Mesothelial cell of epicardium (in vitro differentiated cells): ENCODE measurements around the gene CACNA1A. TPM values are rescaled to one million over a fixed set of nuclear protein-coding genes. Genes with fewer than 3 reads are reported as not detected.

Source experiments
- DNase-seq, 2 experiments: peaks; one replicate each; pipeline ENCODE4 v3.0.0; 2021; ENCODE audit warnings: low spot score in 2 of 2; ENCODE audit not compliant: unreplicated experiment in 2 of 2
- H3K27ac Mint-ChIP-seq: 2 replicates; pipeline ENCODE4 v1.8.0; 2021; ENCODE audit warnings: mixed read lengths
- H3K27me3 Mint-ChIP-seq: 2 replicates; pipeline ENCODE4 v1.8.0; 2021; ENCODE audit warnings: low read depth, mixed read lengths
- H3K36me3 Mint-ChIP-seq: 2 replicates; pipeline ENCODE4 v1.8.0; 2021; ENCODE audit warnings: mixed read lengths
- H3K4me1 Mint-ChIP-seq: 2 replicates; pipeline ENCODE4 v1.8.0; 2021; ENCODE audit warnings: mixed read lengths
- H3K4me3 Mint-ChIP-seq: 2 replicates; pipeline ENCODE4 v1.8.0; 2021; ENCODE audit warnings: mild to moderate bottlenecking, moderate library complexity, mixed read lengths
- H3K9me3 Mint-ChIP-seq: 2 replicates; pipeline ENCODE4 v1.8.0; 2021; ENCODE audit warnings: mixed read lengths
- CTCF ChIP-seq: fragments of 200-600 bp; sonication (generic); IDR thresholded peaks from one replicate; pipeline ENCODE4 v1.5.0; 2021; ENCODE audit warnings: antibody characterized with exemption; ENCODE audit not compliant: unreplicated experiment
- total RNA-seq: library from RNA; stranded (reverse); gene quantifications from 3 replicates; pipeline ENCODE4 v1.2.1, GENCODE V29; 2021

Gene CACNA1A
- total RNA-seq, 1 donor from 2014 or later = 1.0 TPM

DNA sequence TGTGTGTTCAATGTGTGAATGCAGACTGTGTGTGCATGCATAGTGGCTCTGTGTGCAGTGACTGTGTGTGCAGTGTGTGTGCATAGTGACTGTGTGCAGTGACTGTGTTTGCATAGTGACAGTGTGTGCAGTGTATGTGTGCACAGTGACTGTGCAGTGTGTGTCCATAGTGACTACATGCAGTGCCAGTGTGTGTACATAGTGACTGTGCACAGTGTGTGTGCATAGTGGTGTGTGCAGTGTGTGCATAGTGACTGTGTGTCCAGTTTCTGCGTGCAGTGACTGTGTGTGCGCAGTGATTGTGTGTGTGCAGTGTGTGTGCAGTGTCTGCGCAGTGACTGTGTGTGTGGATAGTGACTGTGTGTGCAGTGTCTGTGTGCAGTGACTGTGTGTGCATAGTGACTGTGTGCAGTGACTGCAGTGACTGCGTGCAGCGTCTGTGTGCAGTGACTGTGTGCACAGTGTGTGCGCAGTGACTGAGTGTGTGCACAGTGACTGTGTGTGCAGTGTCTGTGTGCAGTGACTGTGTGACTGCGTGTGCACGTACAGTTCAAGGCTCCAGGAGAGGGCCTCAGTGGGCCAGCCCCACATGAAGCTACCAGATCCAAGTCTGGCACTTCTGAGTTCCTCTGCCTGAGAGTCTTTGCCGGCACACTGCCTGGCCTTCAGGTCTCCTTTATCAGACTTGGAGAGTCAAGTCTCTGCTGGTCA, 265.8 kb downstream of the CACNA1A start:
- TF ChIP-seq CTCF = no peak
- H3K36me3 Mint-ChIP-seq = no peaks in the 10 kb centered on the region
- H3K9me3 Mint-ChIP-seq = peaks cover 6% of the 10 kb centered on the region
- H3K4me1 Mint-ChIP-seq = peaks cover 4% of the 10 kb centered on the region
- H3K27ac Mint-ChIP-seq = no peak overlapping the region
- no peak for DNase-seq
- peaks cover 15% of the 10 kb centered on the region for H3K27me3 Mint-ChIP-seq
- no peak overlapping the region for H3K4me3 Mint-ChIP-seq

DNA sequence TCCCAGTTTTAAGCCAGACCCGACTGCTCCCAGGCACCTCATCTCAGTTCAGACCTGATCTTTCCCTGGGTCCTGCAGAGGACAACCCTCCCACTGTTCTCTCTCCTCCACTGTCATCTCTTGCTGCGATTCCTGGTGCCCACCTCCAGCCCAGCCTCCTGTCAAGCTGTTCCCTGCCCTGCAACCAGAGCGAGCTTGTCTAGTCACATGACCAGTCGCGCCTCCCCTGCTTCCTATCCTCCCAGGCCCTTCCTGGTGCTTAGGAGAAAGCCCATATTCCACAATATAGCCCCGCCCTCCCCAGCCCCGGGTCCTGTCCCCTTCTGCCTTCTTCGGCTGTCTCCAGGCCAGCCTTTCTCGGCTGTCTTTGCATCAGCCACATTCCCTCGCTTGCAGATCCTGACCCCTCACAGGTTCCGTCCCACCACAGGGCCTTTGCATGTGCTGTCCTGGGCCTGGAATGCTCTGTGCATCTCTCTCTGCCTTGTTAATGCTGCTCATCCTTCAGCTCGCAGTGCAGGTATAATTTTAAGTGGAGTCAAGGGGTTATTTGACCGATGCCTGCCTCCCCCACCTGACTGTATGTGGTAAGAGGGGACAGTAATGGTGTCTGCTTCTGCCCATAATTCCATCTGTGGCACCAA, 267.3 kb downstream of the CACNA1A start:
- Mint-ChIP-seq H3K36me3 (peaks cover 3% of the 10 kb centered on the region), H3K27ac (no peak overlapping the region), H3K4me3 (no peak overlapping the region), H3K4me1 (peaks cover 8% of the 10 kb centered on the region), H3K27me3 (peaks cover 15% of the 10 kb centered on the region), H3K9me3 (peaks cover 15% of the 10 kb centered on the region)
- no peak for TF ChIP-seq CTCF
- no peak for DNase-seq

DNA sequence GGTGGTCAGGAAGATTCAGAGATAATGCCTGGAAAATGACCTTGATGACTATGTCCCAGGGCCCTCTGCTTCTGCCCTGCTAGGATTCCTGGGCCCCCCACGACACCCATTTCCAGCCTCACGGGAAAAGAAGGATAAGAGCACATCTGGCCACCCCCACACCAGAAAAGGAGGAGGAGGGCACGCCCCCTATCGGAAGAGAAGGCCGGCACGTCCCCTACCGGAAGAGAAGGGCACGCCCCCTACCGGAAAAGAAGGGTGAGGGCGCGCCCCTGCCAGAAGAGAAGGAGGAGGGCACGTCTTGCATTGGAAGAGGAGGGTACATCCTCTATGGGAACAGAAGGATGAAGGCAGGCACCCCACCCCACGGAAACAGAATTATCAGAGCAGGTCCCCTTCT, 271.8 kb downstream of the CACNA1A start:
- Mint-ChIP-seq H3K4me1 (peaks cover 5% of the 10 kb centered on the region), H3K4me3 (no peak overlapping the region)
- DNase-seq = peak in 1 of 2 experiments; percentile 45

DNA sequence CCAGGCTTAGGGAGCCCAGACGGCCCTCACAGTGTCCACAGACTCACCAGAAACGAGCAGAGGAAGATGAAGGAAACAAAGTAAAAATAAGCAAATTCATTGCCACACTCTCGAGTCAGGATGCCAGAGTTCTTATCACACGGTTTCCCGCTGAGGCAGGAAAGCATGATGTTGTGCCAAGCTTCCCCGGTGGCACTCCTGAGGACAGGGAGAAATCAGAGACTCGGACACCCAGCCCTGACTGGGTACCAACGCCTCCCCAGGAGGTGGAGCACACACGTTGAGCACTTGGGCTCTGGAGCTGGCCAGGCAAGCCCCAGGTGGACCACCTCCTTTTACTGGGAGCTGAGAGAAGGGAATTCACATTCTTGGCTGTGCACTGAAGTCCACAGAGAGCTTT, 274.6 kb downstream of the CACNA1A start:
- no peak for DNase-seq
- no peak for TF ChIP-seq CTCF
- H3K27me3 Mint-ChIP-seq = peaks cover 22% of the 10 kb centered on the region
- no peak overlapping the region for H3K27ac Mint-ChIP-seq
- H3K4me3 Mint-ChIP-seq = no peak overlapping the region
- peaks cover 15% of the 10 kb centered on the region for H3K9me3 Mint-ChIP-seq
- peaks cover 5% of the 10 kb centered on the region for H3K4me1 Mint-ChIP-seq
- H3K36me3 Mint-ChIP-seq = peaks cover 3% of the 10 kb centered on the region

More for the DNA sequence above, 271.8 kb downstream of the CACNA1A start:
- Mint-ChIP-seq H3K36me3 (peaks cover 3% of the 10 kb centered on the region), H3K9me3 (peaks cover 15% of the 10 kb centered on the region), H3K27me3 (peaks cover 17% of the 10 kb centered on the region), H3K27ac (no peak overlapping the region)
- TF ChIP-seq CTCF = peak; percentile 53

GRCh38 chr19:13229246-13229645, 277.0 kb downstream of the CACNA1A start:
- Mint-ChIP-seq H3K27me3 (peaks cover 37% of the 10 kb centered on the region), H3K9me3 (peaks cover under 1% of the 10 kb centered on the region), H3K36me3 (no peaks in the 10 kb centered on the region), H3K4me3 (no peak overlapping the region), H3K4me1 (peaks cover under 1% of the 10 kb centered on the region), H3K27ac (no peak overlapping the region)
- no peak for DNase-seq
- no peak for TF ChIP-seq CTCF
